NB4 (cell line): ENCODE data around the gene PTPRG.

Source experiments
- POLR2A ChIP-seq: IDR thresholded peaks from 2 replicates; pipeline ENCODE4 v1.6.1; 2011; ENCODE audit warnings: mild to moderate bottlenecking; ENCODE audit not compliant: insufficient read length; ENCODE audit errors: extremely low read depth
- TF ChIP-seq, protein P1 (sequence below): IDR thresholded peaks from one replicate; pipeline ENCODE4 v1.5.1; 2012; ENCODE audit warnings: low read depth, low read length

DNA sequence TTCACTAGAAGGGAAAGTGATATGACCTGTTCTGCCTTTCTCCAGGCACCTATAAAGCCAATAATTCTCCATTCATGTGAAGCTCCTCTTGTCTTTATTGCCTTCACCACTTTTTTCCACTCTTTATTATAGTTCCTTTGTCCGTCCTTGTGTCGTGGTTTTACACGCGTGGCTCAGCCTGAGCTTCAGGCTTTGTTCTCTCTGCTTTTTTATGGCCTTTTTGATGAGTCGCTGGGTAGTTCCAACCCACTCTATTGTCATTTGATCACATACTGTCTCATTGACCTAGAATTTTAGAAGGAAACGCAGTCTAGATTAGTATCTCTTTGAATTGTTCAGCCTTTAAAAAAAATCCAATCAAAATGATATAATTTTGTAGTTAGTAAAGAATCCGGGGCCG is 403.2 kb downstream of the PTPRG start:
- TF ChIP-seq, protein P1, sequence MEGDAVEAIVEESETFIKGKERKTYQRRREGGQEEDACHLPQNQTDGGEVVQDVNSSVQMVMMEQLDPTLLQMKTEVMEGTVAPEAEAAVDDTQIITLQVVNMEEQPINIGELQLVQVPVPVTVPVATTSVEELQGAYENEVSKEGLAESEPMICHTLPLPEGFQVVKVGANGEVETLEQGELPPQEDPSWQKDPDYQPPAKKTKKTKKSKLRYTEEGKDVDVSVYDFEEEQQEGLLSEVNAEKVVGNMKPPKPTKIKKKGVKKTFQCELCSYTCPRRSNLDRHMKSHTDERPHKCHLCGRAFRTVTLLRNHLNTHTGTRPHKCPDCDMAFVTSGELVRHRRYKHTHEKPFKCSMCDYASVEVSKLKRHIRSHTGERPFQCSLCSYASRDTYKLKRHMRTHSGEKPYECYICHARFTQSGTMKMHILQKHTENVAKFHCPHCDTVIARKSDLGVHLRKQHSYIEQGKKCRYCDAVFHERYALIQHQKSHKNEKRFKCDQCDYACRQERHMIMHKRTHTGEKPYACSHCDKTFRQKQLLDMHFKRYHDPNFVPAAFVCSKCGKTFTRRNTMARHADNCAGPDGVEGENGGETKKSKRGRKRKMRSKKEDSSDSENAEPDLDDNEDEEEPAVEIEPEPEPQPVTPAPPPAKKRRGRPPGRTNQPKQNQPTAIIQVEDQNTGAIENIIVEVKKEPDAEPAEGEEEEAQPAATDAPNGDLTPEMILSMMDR = no peak
- TF ChIP-seq POLR2A = no peak
